PC-3 (cell line): Measurements from ENCODE around the gene PTPN14. TPM values are rescaled to one million over a fixed set of nuclear protein-coding genes. Genes with fewer than 3 reads are reported as not detected.

Experiments used
- ATAC-seq: fragments of 200-7000 bp; cut with Tn5 transposase; 2 replicates; pipeline ENCODE4 v1.9.1; 2020; ENCODE audit warnings: mild to moderate bottlenecking, moderate library complexity
- BruUV-seq: library from RNA; stranded (reverse); fragments of 400-500 nt; replicated peaks from 2 replicates; lab custom pipeline; 2021; lab: Mats Ljungman, UMichigan
- CTCF ChIA-PET: fragments of 300-600 bp; sonication (Branson Sonifier 250); formaldehyde crosslinking; loops from one replicate; lab custom pipeline; 2022; ENCODE audit warnings: antibody characterized with exemption; lab: Charles Lee
- POLR2A ChIA-PET: fragments of 300-600 bp; sonication (Branson Sonifier 250); formaldehyde crosslinking; loops from one replicate; lab custom pipeline; 2022; ENCODE audit warnings: antibody characterized with exemption; ENCODE audit not compliant: unreplicated experiment; lab: Charles Lee
- DNase-seq: peaks from one replicate; pipeline ENCODE4 v3.0.0-alpha.2; 2015
- H2AFZ ChIP-seq: fragments of 300-600 bp; sonication (generic); 2 replicates; pipeline ENCODE4 v1.6.0; 2016; ENCODE audit warnings: antibody characterized with exemption, low read length
- H3F3A ChIP-seq: fragments of 300-600 bp; sonication (generic); one replicate; pipeline ENCODE4 v1.6.0; 2017; ENCODE audit warnings: antibody characterized with exemption, low read length, control low read depth, mild to moderate bottlenecking; ENCODE audit not compliant: unreplicated experiment
- H3K27ac ChIP-seq: fragments of 300-600 bp; sonication (generic); 2 replicates; pipeline ENCODE4 v1.5.1; 2016; ENCODE audit warnings: mild to moderate bottlenecking, low read length
- H3K27me3 ChIP-seq: fragments of 300-600 bp; sonication (generic); 2 replicates; pipeline ENCODE4 v1.6.1; 2016; ENCODE audit warnings: low read length, mixed read lengths
- H3K36me3 ChIP-seq: fragments of 300-600 bp; sonication (generic); 2 replicates; pipeline ENCODE4 v1.6.1; 2016; ENCODE audit warnings: low read depth, mixed run types, low read length, mixed read lengths
- H3K4me1 ChIP-seq: fragments of 300-600 bp; sonication (generic); 2 replicates; pipeline ENCODE4 v1.5.1; 2016; ENCODE audit warnings: low read length; ENCODE audit not compliant: insufficient read depth
- H3K4me2 ChIP-seq: fragments of 300-600 bp; sonication (generic); 2 replicates; pipeline ENCODE4 v1.6.0; 2016; ENCODE audit warnings: low read length
- H3K4me3 ChIP-seq: fragments of 300-600 bp; sonication (generic); 2 replicates; pipeline ENCODE4 v1.5.1; 2016; ENCODE audit warnings: mild to moderate bottlenecking, low read length, mixed read lengths
- H3K79me2 ChIP-seq: fragments of 300-600 bp; sonication (generic); 2 replicates; pipeline ENCODE4 v1.6.1; 2017; ENCODE audit warnings: low read length, mixed read lengths
- H3K9ac ChIP-seq: fragments of 300-600 bp; sonication (generic); 2 replicates; pipeline ENCODE4 v1.6.0; 2016; ENCODE audit warnings: mild to moderate bottlenecking, low read length
- H3K9me2 ChIP-seq: fragments of 300-600 bp; sonication (generic); replicated peaks from 2 replicates; pipeline ENCODE4 v1.6.1; 2016; ENCODE audit warnings: mixed run types, low read length, mixed read lengths
- H3K9me3 ChIP-seq: fragments of 300-600 bp; sonication (generic); 2 replicates; pipeline ENCODE4 v1.6.1; 2016; ENCODE audit warnings: low read length, mixed read lengths
- H4K20me1 ChIP-seq: fragments of 300-600 bp; sonication (generic); 2 replicates; pipeline ENCODE4 v1.6.1; 2016; ENCODE audit warnings: low read length, mixed read lengths
- EZH2 ChIP-seq: fragments of 300-600 bp; sonication (generic); IDR thresholded peaks from one replicate; pipeline ENCODE4 v1.6.1; 2017; ENCODE audit warnings: antibody characterized with exemption, mild to moderate bottlenecking, low read length; ENCODE audit not compliant: unreplicated experiment
- EZH2phosphoT487 ChIP-seq: fragments of 300-600 bp; sonication (generic); IDR thresholded peaks from 2 replicates; pipeline ENCODE4 v1.6.1; 2018; ENCODE audit warnings: mild to moderate bottlenecking, antibody characterized with exemption, low read length, borderline replicate concordance
- intact Hi-C: fragments of 100-400 bp; cut with micrococcal nuclease; formaldehyde crosslinking; loops from 2 replicates; pipeline ENCODE4 v1.9.0; 2023
- total RNA-seq: library from RNA; depleted of rRNA; stranded (reverse); fragments of >200 nt; gene quantifications from 2 replicates; pipeline ENCODE4 v1.2.3, GENCODE V29; 2014
- TF ChIP-seq, protein P1 (sequence below): fragments of 300-600 bp; sonication (generic); conservative IDR thresholded peaks from 2 replicates; pipeline ENCODE4 v1.5.1; 2017; ENCODE audit warnings: antibody characterized with exemption, low read depth, mild to moderate bottlenecking, low read length

PTPN14 gene
- total RNA-seq, 1 experiment from 2014 or later, result 12.6 TPM

GRCh38 chr1:214548271-214548670, 3.1 kb downstream of the PTPN14 start:
- H3K4me1 ChIP-seq, result peaks cover 45% of the 10 kb centered on the region
- no peak for DNase-seq
- H4K20me1 ChIP-seq, result peaks cover 36% of the 10 kb centered on the region; the same call in 1 of the 2 replicates
- H3F3A ChIP-seq, result no peaks in the 10 kb centered on the region
- no peaks in the 10 kb centered on the region for H3K27me3 ChIP-seq
- H3K9ac ChIP-seq, result no peak overlapping the region
- no peaks in the 10 kb centered on the region for H3K9me3 ChIP-seq
- intact Hi-C loops, result loop anchor here (5.0 kb wide), 1 partner anchor 81 kb away; no protein-coding TSS in a partner anchor
- H3K36me3 ChIP-seq, result 0 out of 2 replicates have a peak, but pooled peaks cover 10% of the 10 kb centered on the region
- no peak overlapping the region for H3K27ac ChIP-seq
- H3K79me2 ChIP-seq, result peaks cover 80% of the 10 kb centered on the region
- no peak for ATAC-seq
- H3K4me2 ChIP-seq, result peak overlapping the region; percentile 84
- H3K9me2 ChIP-seq, result no peaks in the 10 kb centered on the region
- ChIA-PET CTCF (interaction anchor here (0.7 to 2.1 kb wide), 2 partner anchors 66 to 119 kb away, joined by 3 to 16 read pairs; no protein-coding TSS in a partner anchor), POLR2A (interaction anchor here (0.6 to 1.0 kb wide), 3 partner anchors 17 to 26 kb away, joined by 3 to 6 read pairs (median 3); no protein-coding TSS in a partner anchor)
- H3K4me3 ChIP-seq, result no peak overlapping the region; the same call in 1 of the 2 replicates
- BruUV-seq, result no TSS peak
- TF ChIP-seq, protein P1, sequence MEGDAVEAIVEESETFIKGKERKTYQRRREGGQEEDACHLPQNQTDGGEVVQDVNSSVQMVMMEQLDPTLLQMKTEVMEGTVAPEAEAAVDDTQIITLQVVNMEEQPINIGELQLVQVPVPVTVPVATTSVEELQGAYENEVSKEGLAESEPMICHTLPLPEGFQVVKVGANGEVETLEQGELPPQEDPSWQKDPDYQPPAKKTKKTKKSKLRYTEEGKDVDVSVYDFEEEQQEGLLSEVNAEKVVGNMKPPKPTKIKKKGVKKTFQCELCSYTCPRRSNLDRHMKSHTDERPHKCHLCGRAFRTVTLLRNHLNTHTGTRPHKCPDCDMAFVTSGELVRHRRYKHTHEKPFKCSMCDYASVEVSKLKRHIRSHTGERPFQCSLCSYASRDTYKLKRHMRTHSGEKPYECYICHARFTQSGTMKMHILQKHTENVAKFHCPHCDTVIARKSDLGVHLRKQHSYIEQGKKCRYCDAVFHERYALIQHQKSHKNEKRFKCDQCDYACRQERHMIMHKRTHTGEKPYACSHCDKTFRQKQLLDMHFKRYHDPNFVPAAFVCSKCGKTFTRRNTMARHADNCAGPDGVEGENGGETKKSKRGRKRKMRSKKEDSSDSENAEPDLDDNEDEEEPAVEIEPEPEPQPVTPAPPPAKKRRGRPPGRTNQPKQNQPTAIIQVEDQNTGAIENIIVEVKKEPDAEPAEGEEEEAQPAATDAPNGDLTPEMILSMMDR, result no peak
- TF ChIP-seq EZH2phosphoT487 (no peak), EZH2 (no peak)
- no peak overlapping the region for H2AFZ ChIP-seq

- peaks cover 85% of the 10 kb centered on the region for H3K79me2 ChIP-seq
- H3K9me2 ChIP-seq, result no peaks in the 10 kb centered on the region
- peak overlapping the region; percentile 84 for H3K4me2 ChIP-seq
- no peak overlapping the region; the same call in 1 of the 2 replicates for H3K4me3 ChIP-seq
- H3K27me3 ChIP-seq, result no peaks in the 10 kb centered on the region
- CTCF ChIA-PET, result interaction anchor here (0.6 kb wide), 1 partner anchor 34 kb away, joined by 9 read pairs; no protein-coding TSS in a partner anchor
- no peak for DNase-seq
- H3K36me3 ChIP-seq, result 0 out of 2 replicates have a peak, but pooled peaks cover 10% of the 10 kb centered on the region
- intact Hi-C loops, result loop anchor here (1.0 to 5.0 kb wide), 2 partner anchors 80 to 102 kb away; no protein-coding TSS in a partner anchor
- H3K4me1 ChIP-seq, result peaks cover 43% of the 10 kb centered on the region
- no peaks in the 10 kb centered on the region for H3K9me3 ChIP-seq
- POLR2A ChIA-PET, result interaction anchor here (0.6 to 1.0 kb wide), 3 partner anchors 22 to 230 kb away, joined by 3 to 6 read pairs (median 3); no protein-coding TSS in a partner anchor
- TF ChIP-seq, protein P1, result no peak
- TF ChIP-seq EZH2phosphoT487 (no peak), EZH2 (no peak)
- peaks cover 36% of the 10 kb centered on the region; the same call in 1 of the 2 replicates for H4K20me1 ChIP-seq
- no peaks in the 10 kb centered on the region for H3F3A ChIP-seq
- H3K9ac ChIP-seq, result no peak overlapping the region
- no peak overlapping the region for H2AFZ ChIP-seq
- no TSS peak for BruUV-seq
- peak overlapping the region; percentile 34; the same call in 1 of the 2 replicates for H3K27ac ChIP-seq
- no peak for ATAC-seq
Observed at GRCh38 chr1:214547747-214548146, 3.7 kb downstream of the PTPN14 start.
